Duodenal mucosa (tissue), 2 donors: Measurements from ENCODE around the gene DHRS7B.

Source experiments
- H3K27ac ChIP-seq: one replicate; pipeline ENCODE4 v1.7.0; 2013; ENCODE audit warnings: low read depth, low read length
- H3K27me3 ChIP-seq, 2 donors: one replicate each; pipeline ENCODE4 v1.7.0; 2013; ENCODE audit warnings: low read length in 2 of 2, control low read depth in 1 of 2; ENCODE audit not compliant: insufficient read depth in 2 of 2, control insufficient read depth in 1 of 2
- H3K36me3 ChIP-seq, 2 donors: one replicate each; pipeline ENCODE4 v1.7.0; 2013; ENCODE audit warnings: low read length in 2 of 2, control low read depth in 1 of 2; ENCODE audit not compliant: insufficient read depth in 2 of 2, control insufficient read depth in 1 of 2
- H3K4me1 ChIP-seq, 2 donors: one replicate each; pipeline ENCODE4 v1.7.0; 2013; ENCODE audit warnings: low read length in 2 of 2, control low read depth in 1 of 2; ENCODE audit not compliant: insufficient read depth in 2 of 2, control insufficient read depth in 1 of 2
- H3K4me3 ChIP-seq, 2 donors: one replicate each; pipeline ENCODE4 v1.7.0; 2013; ENCODE audit warnings: low read length in 2 of 2, low read depth in 1 of 2
- H3K9ac ChIP-seq, 2 donors: one replicate each; pipeline ENCODE4 v1.7.0; 2013; ENCODE audit warnings: low read length in 2 of 2, low read depth in 1 of 2
- H3K9me3 ChIP-seq, 2 donors: one replicate each; pipeline ENCODE4 v1.7.0; 2013; ENCODE audit warnings: low read length in 2 of 2, control low read depth in 1 of 2; ENCODE audit not compliant: control insufficient read depth in 1 of 2

Gene DHRS7B

DNA sequence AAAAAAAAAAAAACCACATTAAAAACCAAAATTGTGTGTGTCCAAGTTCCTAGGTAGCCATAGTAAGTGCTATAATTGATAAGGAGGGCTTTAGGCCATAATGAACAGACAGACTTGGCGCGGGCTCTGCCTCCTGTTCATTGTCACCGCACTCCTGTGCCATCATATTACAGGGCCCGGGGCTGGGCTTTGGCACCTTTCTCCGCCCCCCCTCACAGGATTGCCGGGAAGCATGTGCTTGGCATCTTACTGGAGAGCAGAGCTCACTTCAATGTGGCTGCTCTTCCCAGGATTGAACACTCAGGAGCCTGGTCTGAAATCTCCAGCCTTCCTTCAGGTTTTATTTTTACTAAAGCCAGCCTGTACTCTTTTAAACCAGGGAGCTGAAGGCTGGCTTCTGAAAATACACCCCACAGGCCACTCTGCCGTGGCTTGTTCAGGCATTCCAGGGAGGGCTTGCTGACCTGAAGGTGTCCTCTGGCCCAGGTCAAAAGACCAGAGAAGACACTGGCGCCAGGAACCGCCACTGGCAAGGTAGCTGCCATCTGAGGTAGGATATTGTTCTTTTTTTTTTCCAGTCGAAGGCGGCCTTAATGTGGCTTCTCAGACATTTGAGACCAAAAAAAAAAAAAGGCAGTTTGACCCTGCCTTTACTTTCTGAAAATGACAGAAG, 39.3 kb downstream of the DHRS7B start:
- Histone ChIP-seq H3K27ac (no peak overlapping the region), H3K9ac (no peak overlapping the region), H3K4me1 (peaks cover 3 to 4% of the 10 kb centered on the region in 2 donors), H3K36me3 (no peaks in the 10 kb centered on the region), H3K4me3 (no peak overlapping the region), H3K9me3 (no peaks in the 10 kb centered on the region), H3K27me3 (no peaks in the 10 kb centered on the region)

DNA sequence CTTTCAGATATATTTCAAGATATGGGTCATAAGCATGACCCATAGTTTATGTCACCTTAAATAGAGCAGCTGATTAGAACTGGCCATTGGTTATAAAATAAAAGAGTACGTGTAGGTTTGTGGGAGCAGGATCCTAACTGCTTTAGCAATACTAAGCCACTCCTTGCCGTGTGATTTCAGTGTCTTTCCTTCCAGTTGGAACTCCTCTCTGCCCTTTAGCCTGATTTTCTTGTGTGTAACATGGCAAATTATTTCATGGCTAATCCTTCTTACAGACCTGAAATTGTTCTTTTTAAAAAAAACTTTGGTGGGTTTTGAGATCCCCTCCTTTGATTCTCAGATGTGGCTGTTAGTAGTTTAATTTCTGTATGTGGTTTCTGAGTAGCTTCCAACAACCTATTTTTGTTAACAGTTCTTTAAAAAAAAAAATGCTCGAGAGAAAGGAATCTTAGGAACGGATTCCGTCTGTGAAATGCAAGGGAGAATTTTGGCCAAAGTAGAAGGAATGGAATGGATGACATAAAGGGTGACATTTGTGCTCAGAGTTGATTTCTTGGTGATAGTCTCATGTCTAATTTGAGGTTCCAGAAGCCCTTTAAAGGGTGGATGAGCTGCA, 39.9 kb downstream of the DHRS7B start:
- peaks cover 4 to 7% of the 10 kb centered on the region in 2 donors for H3K4me1 ChIP-seq
- H3K9me3 ChIP-seq: no peaks in the 10 kb centered on the region
- no peak overlapping the region for H3K4me3 ChIP-seq
- H3K27me3 ChIP-seq: no peaks in the 10 kb centered on the region
- H3K9ac ChIP-seq: no peak overlapping the region
- no peak overlapping the region for H3K27ac ChIP-seq
- no peaks in the 10 kb centered on the region for H3K36me3 ChIP-seq

DNA sequence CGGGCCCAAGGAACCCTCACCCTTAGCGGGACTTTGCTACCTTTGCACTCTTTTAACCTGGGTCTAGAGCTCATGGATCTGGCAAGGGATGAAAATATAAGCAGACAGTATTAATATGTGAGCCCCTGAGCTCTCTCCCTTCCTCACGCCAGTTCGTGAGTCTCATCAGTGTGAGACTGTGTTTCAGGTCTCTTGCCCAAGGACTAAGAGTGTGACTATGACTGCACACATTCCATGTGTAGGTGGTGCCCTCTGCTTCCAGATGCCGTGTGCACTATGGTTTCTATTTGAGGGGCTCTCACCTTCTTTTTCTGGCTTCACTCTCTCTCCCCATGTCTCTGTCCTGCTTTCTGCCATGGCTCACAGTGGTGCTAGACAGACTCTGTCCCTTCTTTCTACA, 40.5 kb downstream of the DHRS7B start:
- H3K9me3 ChIP-seq: no peaks in the 10 kb centered on the region
- peaks cover 4 to 7% of the 10 kb centered on the region in 2 donors for H3K4me1 ChIP-seq
- no peak overlapping the region for H3K4me3 ChIP-seq
- no peak overlapping the region for H3K27ac ChIP-seq
- no peak overlapping the region for H3K9ac ChIP-seq
- H3K36me3 ChIP-seq: no peaks in the 10 kb centered on the region
- no peaks in the 10 kb centered on the region for H3K27me3 ChIP-seq

- no peak overlapping the region for H3K9ac ChIP-seq
- H3K9me3 ChIP-seq: no peaks in the 10 kb centered on the region
- peaks cover 4 to 5% of the 10 kb centered on the region in 2 donors for H3K4me1 ChIP-seq
- no peak overlapping the region for H3K4me3 ChIP-seq
- H3K27ac ChIP-seq: no peak overlapping the region
- no peaks in the 10 kb centered on the region for H3K27me3 ChIP-seq
- H3K36me3 ChIP-seq: peaks cover 4 to 11% of the 10 kb centered on the region in 2 donors
Observed at GRCh38 chr17:21168555-21168865, 41.7 kb downstream of the DHRS7B start.

- H3K27me3 ChIP-seq: no peaks in the 10 kb centered on the region
- H3K4me1 ChIP-seq: peaks cover 4 to 5% of the 10 kb centered on the region in 2 donors
- H3K27ac ChIP-seq: no peak overlapping the region
- H3K4me3 ChIP-seq: no peak overlapping the region
- no peaks in the 10 kb centered on the region for H3K9me3 ChIP-seq
- H3K9ac ChIP-seq: no peak overlapping the region
- H3K36me3 ChIP-seq: peaks cover 4 to 20% of the 10 kb centered on the region in 2 donors
Observed at GRCh38 chr17:21169496-21169895, 42.7 kb downstream of the DHRS7B start.

DNA sequence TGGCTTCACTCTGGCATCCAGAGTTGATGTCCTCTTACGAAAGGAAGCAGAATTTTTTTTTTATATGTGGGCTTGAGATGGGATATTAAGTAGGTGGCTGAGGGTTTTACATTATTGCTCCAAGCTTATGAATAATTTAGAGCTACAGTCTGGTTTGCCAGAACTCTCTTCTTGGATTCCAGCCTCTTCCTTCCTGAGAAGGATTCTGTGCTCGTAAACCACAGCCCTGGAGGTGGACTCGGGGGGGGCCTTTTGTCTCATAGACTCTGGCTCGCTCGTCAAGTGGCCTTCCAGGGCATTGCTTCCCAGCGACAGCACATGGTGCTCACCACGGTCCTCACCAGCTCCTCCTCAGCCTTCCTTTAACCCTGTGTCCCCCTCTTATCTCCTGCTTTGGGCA, 44.0 kb downstream of the DHRS7B start:
- no peaks in the 10 kb centered on the region for H3K27me3 ChIP-seq
- H3K4me3 ChIP-seq: no peak overlapping the region
- peaks cover 6 to 25% of the 10 kb centered on the region in 2 donors for H3K36me3 ChIP-seq
- H3K9me3 ChIP-seq: no peaks in the 10 kb centered on the region
- H3K4me1 ChIP-seq: peaks cover 4 to 5% of the 10 kb centered on the region in 2 donors
- no peak overlapping the region for H3K9ac ChIP-seq
- no peak overlapping the region for H3K27ac ChIP-seq

- no peaks in the 10 kb centered on the region for H3K9me3 ChIP-seq
- H3K27ac ChIP-seq: no peak overlapping the region
- H3K4me3 ChIP-seq: no peak overlapping the region
- no peaks in the 10 kb centered on the region for H3K27me3 ChIP-seq
- no peak overlapping the region for H3K9ac ChIP-seq
- H3K4me1 ChIP-seq: peaks cover 4 to 5% of the 10 kb centered on the region in 2 donors
- H3K36me3 ChIP-seq: peaks cover 6 to 25% of the 10 kb centered on the region in 2 donors
Observed at GRCh38 chr17:21171309-21171922, 44.7 kb downstream of the DHRS7B start.

GRCh38 chr17:21171970-21172510, 45.3 kb downstream of the DHRS7B start:
- Histone ChIP-seq H3K4me1 (peaks cover 4 to 5% of the 10 kb centered on the region in 2 donors), H3K27me3 (no peaks in the 10 kb centered on the region), H3K4me3 (no peak overlapping the region), H3K36me3 (peaks cover 6 to 25% of the 10 kb centered on the region in 2 donors), H3K9ac (no peak overlapping the region), H3K9me3 (no peaks in the 10 kb centered on the region), H3K27ac (no peak overlapping the region)

- no peak overlapping the region for H3K9ac ChIP-seq
- H3K4me1 ChIP-seq: peaks cover 4 to 5% of the 10 kb centered on the region in 2 donors
- no peaks in the 10 kb centered on the region for H3K9me3 ChIP-seq
- H3K36me3 ChIP-seq: peaks cover 6 to 25% of the 10 kb centered on the region in 2 donors
- H3K27ac ChIP-seq: no peak overlapping the region
- H3K4me3 ChIP-seq: no peak overlapping the region
- H3K27me3 ChIP-seq: no peaks in the 10 kb centered on the region
Observed at GRCh38 chr17:21172846-21173245, 46.1 kb downstream of the DHRS7B start.

DNA sequence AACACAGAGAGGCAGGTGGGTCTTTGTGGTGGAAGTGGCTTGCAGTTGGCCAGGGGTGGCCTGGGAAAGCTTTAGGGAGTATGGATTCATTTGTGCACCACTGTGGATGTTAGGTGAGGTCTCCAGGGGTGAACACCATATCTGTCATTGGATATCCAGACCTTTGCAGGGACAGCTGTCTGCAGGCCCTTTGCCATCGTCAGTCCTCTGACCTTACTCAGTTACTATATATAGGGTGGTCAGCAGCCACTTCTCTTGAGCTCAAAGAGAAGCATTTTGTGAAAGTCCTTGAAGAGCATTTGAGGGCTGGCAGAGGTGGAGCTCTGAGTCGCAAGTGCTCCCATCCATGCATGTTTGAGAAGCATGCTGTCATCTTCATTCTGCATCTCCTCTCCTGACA, 46.8 kb downstream of the DHRS7B start:
- Histone ChIP-seq H3K36me3 (peaks cover 6 to 29% of the 10 kb centered on the region in 2 donors), H3K4me1 (peaks cover 4 to 5% of the 10 kb centered on the region in 2 donors), H3K27me3 (no peaks in the 10 kb centered on the region), H3K9me3 (no peaks in the 10 kb centered on the region), H3K4me3 (no peak overlapping the region), H3K9ac (no peak overlapping the region), H3K27ac (no peak overlapping the region)
